NCI-H1436 treated with DMSO at 0.1 percent for 48 hours (cell line): Measurements from ENCODE around the gene SHC1.
A peak's percentile ranks its signal among the peaks of the same experiment; 100 is the strongest.

Experiments used
- DNase-seq: peaks from one replicate; lab custom pipeline; 2025; lab: John Stamatoyannopoulos, UW

The SHC1 gene

GRCh38 chr1:154970631-154971340 is at the start of gene SHC1:
SHC1 (minus strand) TSS chr1:154970747; CDS start chr1:154970526, 221 bp downstream.
- DNase-seq, result no peak

GRCh38 chr1:155019377-155020245 is 49.1 kb upstream of the SHC1 start:
- DNase-seq, result no peak

GRCh38 chr1:155018617-155019348 is 48.2 kb upstream of the SHC1 start:
- DNase-seq, result no peak

- DNase-seq, result no peak
Measured at GRCh38 chr1:155017946-155018316, 47.4 kb upstream of the SHC1 start.

GRCh38 chr1:155017041-155017945 is 46.7 kb upstream of the SHC1 start:
- DNase-seq, result peak; percentile 63

- DNase-seq, result no peak
Measured at GRCh38 chr1:155016231-155016831, 45.8 kb upstream of the SHC1 start.

GRCh38 chr1:155015527-155016230 is 45.1 kb upstream of the SHC1 start:
- no peak for DNase-seq

- DNase-seq, result no peak
Measured at GRCh38 chr1:155014709-155015508, 44.4 kb upstream of the SHC1 start.

- no peak for DNase-seq
Measured at GRCh38 chr1:155013632-155014031, 43.1 kb upstream of the SHC1 start.

- DNase-seq, result no peak
Measured at GRCh38 chr1:155012776-155013602, 42.4 kb upstream of the SHC1 start.

GRCh38 chr1:155012026-155012546 is 41.5 kb upstream of the SHC1 start:
- DNase-seq, result peak; percentile 47

- no peak for DNase-seq
Measured at GRCh38 chr1:155011437-155012025, 41.0 kb upstream of the SHC1 start.

GRCh38 chr1:155011004-155011416 is 40.5 kb upstream of the SHC1 start:
- no peak for DNase-seq

GRCh38 chr1:155010211-155010918 is 39.8 kb upstream of the SHC1 start:
- no peak for DNase-seq

- DNase-seq, result no peak
Measured at GRCh38 chr1:155009742-155010141, 39.2 kb upstream of the SHC1 start.

- DNase-seq, result no peak
Measured at GRCh38 chr1:155009221-155009711, 38.7 kb upstream of the SHC1 start.
